D721Med (cell line): ENCODE measurements around the gene ANTXR1.

Source experiments
- DNase-seq: peaks from one replicate; pipeline ENCODE4 v3.0.0; 2011; ENCODE audit warnings: low spot score; ENCODE audit not compliant: insufficient read length
- FAIRE-seq: peaks from 2 replicates; lab custom pipeline; 2011; peaks lifted over from hg19 to GRCh38; lab: Jason Lieb, UNC
- CTCF ChIP-seq: IDR thresholded peaks from 2 replicates; pipeline ENCODE4 v1.5.1; 2012; ENCODE audit warnings: mild to moderate bottlenecking, control low read depth; ENCODE audit not compliant: insufficient read depth; ENCODE audit errors: missing control alignments

ANTXR1 gene

GRCh38 chr2:69021727-69022126 is 8.7 kb downstream of the ANTXR1 start:
- no peak for TF ChIP-seq CTCF
- no peak for DNase-seq
- no peak for FAIRE-seq

DNA sequence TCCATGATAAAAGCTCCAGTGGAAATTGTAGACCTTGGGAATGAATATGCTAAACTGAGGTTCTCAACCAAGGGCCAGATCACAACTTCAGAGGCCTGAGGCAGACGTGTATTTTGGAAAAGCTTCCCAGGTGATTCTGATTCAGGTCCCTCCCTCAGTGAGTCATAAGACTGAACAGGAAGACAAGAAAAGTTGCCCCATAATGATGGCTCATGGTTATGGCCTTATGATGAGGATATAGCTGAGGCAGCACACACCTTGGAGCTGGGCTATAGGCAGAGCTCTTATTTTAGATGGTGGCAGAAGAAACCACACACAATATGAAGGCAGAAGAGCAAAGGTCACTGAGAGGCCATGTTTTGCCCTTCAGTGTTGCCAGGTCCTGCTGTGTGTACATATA is 9.6 kb downstream of the ANTXR1 start:
- DNase-seq (no peak), FAIRE-seq (no peak)
- no peak for TF ChIP-seq CTCF

DNA sequence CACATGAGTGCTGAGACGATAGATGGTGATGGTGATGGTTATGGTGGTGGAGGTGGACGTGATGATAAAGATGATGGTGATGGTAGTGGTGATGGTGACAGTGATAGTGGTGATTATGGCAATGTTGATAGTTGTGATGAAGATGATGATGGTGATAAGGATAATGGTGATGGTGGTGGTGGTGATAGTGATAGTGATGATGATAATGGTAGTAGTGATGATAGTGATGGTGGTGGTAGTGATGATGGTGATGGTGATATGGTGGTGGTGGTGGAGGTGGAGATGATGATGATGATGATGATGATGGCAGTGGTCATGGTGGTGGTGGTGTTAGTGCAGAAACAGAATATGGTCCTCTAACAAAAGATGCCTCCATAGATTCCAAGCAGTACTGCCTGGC is 10.3 kb downstream of the ANTXR1 start:
- no peak for TF ChIP-seq CTCF
- FAIRE-seq (no peak), DNase-seq (no peak)

GRCh38 chr2:69026026-69026425 is 13.0 kb downstream of the ANTXR1 start:
- DNase-seq (no peak), FAIRE-seq (peak; percentile 68)
- TF ChIP-seq CTCF = peak; percentile 46

DNA sequence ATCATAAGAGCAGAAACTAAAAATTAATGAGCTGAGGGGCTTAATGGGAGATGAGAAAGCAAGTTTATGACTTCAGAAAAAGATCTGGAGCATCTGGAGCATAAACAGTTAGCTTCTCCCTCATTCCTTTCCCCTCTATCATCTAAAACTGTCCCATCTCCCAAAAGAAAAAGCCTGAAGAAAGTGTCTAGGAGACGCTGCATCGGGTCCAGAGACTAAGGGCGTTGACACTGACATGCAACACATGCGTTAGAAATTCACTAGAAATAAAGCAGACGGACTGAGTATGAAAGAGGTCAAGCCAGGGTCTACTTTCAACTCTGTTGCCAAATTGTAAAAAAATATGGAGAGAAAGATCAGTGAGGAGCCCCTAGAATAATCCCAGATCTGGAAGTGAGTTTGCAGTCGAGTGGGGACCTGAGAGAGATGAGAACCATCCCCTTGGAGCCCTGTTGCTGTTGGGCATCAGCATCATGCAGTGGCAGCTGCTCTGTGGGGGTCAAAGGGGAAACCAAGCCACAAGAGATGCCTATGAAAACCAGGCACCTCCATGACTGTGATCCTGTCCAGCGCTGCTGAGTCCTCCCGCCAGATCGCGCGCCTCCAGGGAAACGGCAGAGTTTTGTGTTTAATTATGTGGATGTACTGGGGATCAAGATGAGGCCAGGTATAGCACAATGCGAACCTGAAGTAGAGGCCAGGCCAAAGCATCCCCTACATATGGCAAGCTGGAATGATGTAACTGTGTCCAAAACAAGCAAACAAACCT is 13.9 kb downstream of the ANTXR1 start:
- no peak for TF ChIP-seq CTCF
- FAIRE-seq (no peak), DNase-seq (no peak)

DNA sequence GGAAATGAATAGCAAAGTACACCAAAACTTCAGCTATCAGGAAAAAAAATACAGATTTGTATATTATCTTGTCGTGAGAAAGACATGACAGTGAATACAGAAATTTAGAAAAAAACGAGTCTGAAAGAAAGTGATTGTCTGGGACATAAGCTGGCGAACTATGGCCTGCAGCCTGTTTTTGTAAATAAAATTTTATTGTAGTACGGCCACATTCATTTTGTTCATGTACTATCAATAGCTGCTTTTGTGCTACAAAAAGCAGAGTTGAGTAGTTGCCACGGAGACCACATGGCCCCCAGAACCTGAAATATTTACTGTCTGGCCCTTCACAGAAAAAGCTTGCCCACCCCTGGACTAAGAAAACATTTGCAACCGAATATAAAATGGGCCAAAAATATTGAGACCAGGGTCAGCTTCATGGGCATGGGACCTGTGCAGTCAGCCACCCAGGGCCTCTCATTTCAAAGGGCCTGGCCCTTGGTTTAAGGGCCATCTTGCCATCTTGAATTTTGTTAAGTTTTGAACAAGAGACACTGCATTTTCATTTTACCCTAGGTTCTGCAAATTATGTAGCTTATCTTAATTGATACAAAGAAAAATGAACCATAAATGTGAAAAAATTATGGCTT is 17.9 kb downstream of the ANTXR1 start:
- DNase-seq (no peak), FAIRE-seq (no peak)
- TF ChIP-seq CTCF = no peak

GRCh38 chr2:69031466-69031865 is 18.5 kb downstream of the ANTXR1 start:
- FAIRE-seq = no peak
- DNase-seq = no peak
- TF ChIP-seq CTCF = no peak
